ENCODE results near the gene PISD.

The PISD gene

GRCh38 chr22:31588970-31589675 is 72.9 kb downstream of the PISD start:
- no peak for TF ChIP-seq CTCF (IDR thresholded peaks at IDR 0.05; ENCODE audit: low read depth, low read length)

GRCh38 chr22:31586137-31586920 is 75.7 kb downstream of the PISD start:
- no peak for TF ChIP-seq CTCF (IDR thresholded peaks at IDR 0.05; ENCODE audit: low read depth, low read length)
- no peak overlapping the region for H3K4me3 ChIP-seq (ENCODE audit: low read depth, low read length)

More at GRCh38 chr22:31588970-31589675, 72.9 kb downstream of the PISD start:
- H3K4me3 ChIP-seq (ENCODE audit: low read depth, low read length), result no peak overlapping the region

- no peak for TF ChIP-seq CTCF (IDR thresholded peaks at IDR 0.05; ENCODE audit: low read depth, low read length)
These were observed 76.7 kb downstream of the PISD start for GRCh38 chr22:31585161-31585859.

GRCh38 chr22:31584804-31585160 is 77.2 kb downstream of the PISD start:
- TF ChIP-seq CTCF (IDR thresholded peaks at IDR 0.05; ENCODE audit: low read depth, low read length), result no peak
- H3K4me3 ChIP-seq (ENCODE audit: low read depth, low read length), result no peak overlapping the region

More at GRCh38 chr22:31585161-31585859, 76.7 kb downstream of the PISD start:
- no peak overlapping the region for H3K4me3 ChIP-seq (ENCODE audit: low read depth, low read length)

- TF ChIP-seq CTCF (IDR thresholded peaks at IDR 0.05; ENCODE audit: low read depth, low read length), result no peak
- no peak overlapping the region for H3K4me3 ChIP-seq (ENCODE audit: low read depth, low read length)
These were observed 78.0 kb downstream of the PISD start for GRCh38 chr22:31583861-31584485.

GRCh38 chr22:31579835-31580242 is 82.2 kb downstream of the PISD start:
- no peak for TF ChIP-seq CTCF (IDR thresholded peaks at IDR 0.05; ENCODE audit: low read depth, low read length)
- H3K4me3 ChIP-seq (ENCODE audit: low read depth, low read length), result no peak overlapping the region
